Effector memory CD8-positive, alpha-beta T cell (primary cell): Measurements from ENCODE around the gene ACD.

Experiments
- ATAC-seq: fragments of 150-1000 bp; cut with Tn5 transposase; replicated peaks from 2 replicates; pipeline ENCODE4 v1.10.0; 2021; ENCODE audit warnings: mild to moderate bottlenecking, moderate library complexity
- DNase-seq, 3 experiments: peaks; one replicate each; pipeline ENCODE4 v3.0.0; 2021
- H3K27ac Mint-ChIP-seq, 2 donors: one replicate each; pipeline ENCODE4 v1.8.0; 2022; ENCODE audit warnings: mild to moderate bottlenecking in 2 of 2, mixed read lengths in 2 of 2, moderate library complexity in 2 of 2
- H3K27me3 Mint-ChIP-seq, 2 donors: one replicate each; pipeline ENCODE4 v1.8.0; 2022; ENCODE audit warnings: mixed read lengths in 2 of 2
- H3K36me3 Mint-ChIP-seq: one replicate; pipeline ENCODE4 v1.8.0; 2022; ENCODE audit warnings: mild to moderate bottlenecking, moderate library complexity, mixed read lengths; ENCODE audit not compliant: insufficient read depth
- H3K4me1 Mint-ChIP-seq, 2 donors: one replicate each; pipeline ENCODE4 v1.8.0; 2022; ENCODE audit warnings: low read depth in 2 of 2, mixed read lengths in 2 of 2
- H3K4me3 Mint-ChIP-seq, 2 donors: one replicate each; pipeline ENCODE4 v1.8.0; 2022; ENCODE audit warnings: mild to moderate bottlenecking in 2 of 2, mixed read lengths in 2 of 2, moderate library complexity in 2 of 2
- H3K9me3 Mint-ChIP-seq, 2 donors: one replicate each; pipeline ENCODE4 v1.8.0; 2022; ENCODE audit warnings: mixed read lengths in 2 of 2

Gene ACD

DNA sequence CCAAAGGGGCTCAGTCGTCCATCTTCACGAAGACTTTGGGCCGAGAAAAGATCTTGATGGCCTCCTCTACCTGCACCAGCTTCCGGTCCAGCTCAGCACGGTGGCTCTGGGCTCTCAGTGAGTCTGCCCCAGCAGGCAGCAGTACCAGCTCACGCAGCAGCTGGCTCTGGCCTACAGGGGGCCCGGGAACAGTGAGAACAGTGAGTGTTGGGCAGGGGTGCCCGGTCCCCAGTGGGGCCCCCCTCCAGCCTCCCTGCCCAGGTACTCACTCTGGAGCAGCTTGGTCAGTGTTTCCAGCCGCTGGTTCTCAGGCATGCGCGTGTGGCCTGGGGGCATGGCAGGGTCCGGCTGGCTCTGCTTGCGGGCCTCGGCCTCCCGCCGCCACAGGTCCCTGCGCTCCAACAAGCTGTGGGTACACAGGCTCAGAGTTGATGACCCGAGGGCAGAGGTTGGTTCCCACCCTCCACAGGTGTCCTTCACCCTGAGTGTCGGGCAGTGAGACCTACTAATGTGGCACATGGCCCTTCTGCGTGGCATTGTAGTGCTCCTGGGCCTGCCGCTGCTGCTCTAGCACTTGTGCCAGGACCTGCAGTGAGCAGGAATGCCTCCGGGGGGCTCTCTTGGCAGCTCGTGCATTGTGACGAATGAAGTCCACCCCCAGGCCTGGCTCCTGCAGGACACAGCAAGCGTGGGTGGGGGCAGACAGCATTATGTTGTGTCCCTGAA lies 3.3 kb upstream of the ACD start:
- H3K9me3 Mint-ChIP-seq = no peaks in the 10 kb centered on the region
- DNase-seq = no peak
- H3K36me3 Mint-ChIP-seq = peaks cover 29% of the 10 kb centered on the region
- H3K27me3 Mint-ChIP-seq = no peaks in the 10 kb centered on the region
- H3K4me1 Mint-ChIP-seq = peaks cover 22 to 28% of the 10 kb centered on the region in 2 donors
- ATAC-seq = no peak
- H3K4me3 Mint-ChIP-seq = no peak overlapping the region
- H3K27ac Mint-ChIP-seq = no peak overlapping the region

DNA sequence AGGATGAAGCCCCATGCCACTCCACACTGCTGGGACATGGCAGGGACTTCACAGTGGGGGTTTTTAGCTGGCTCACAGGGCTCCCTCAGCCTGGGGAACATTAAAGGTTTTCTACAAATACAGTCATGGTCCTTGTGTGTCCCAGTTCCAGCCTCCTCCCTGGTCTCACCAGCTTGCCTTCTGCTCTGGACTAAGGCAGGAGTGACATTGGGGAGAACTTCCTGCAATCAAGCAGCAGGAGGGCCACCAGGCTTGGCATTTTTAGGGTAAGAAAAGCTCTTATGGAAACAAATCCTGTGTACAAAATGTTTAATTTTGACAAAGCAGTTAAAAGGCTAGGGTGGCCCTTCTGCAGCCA lies 2.6 kb upstream of the ACD start:
- Mint-ChIP-seq H3K4me3 (no peak overlapping the region), H3K27ac (no peak overlapping the region), H3K9me3 (no peaks in the 10 kb centered on the region), H3K4me1 (peaks cover 22 to 24% of the 10 kb centered on the region in 2 donors), H3K36me3 (peaks cover 29% of the 10 kb centered on the region), H3K27me3 (no peaks in the 10 kb centered on the region)
- DNase-seq (no peak), ATAC-seq (no peak)

DNA sequence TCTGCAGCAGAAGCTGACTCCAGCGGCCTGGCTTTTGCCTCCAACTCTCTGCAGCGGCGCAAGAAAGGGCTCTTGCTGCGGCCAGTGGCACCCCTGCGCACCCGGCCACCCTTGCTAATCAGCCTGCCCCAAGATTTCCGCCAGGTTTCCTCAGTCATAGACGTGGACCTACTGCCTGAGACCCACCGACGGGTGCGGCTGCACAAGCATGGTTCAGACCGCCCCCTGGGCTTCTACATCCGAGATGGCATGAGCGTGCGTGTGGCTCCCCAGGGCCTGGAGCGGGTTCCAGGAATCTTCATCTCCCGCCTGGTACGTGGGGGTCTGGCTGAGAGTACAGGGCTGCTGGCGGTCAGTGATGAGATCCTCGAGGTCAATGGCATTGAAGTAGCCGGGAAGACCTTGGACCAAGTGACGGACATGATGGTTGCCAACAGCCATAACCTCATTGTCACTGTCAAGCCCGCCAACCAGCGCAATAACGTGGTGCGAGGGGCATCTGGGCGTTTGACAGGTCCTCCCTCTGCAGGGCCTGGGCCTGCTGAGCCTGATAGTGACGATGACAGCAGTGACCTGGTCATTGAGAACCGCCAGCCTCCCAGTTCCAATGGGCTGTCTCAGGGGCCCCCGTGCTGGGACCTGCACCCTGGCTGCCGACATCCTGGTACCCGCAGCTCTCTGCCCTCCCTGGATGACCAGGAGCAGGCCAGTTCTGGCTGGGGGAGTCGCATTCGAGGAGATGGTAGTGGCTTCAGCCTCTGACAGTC lies 2.0 kb upstream of the ACD start:
- Mint-ChIP-seq H3K4me1 (peaks cover 19 to 22% of the 10 kb centered on the region in 2 donors), H3K27ac (peak overlapping the region in 1 of 2 donors; percentile 96), H3K4me3 (peak overlapping the region; percentile 88 to 92), H3K27me3 (no peaks in the 10 kb centered on the region), H3K9me3 (no peaks in the 10 kb centered on the region), H3K36me3 (peaks cover 33% of the 10 kb centered on the region)
- ATAC-seq (no peak), DNase-seq (no peak)

DNA sequence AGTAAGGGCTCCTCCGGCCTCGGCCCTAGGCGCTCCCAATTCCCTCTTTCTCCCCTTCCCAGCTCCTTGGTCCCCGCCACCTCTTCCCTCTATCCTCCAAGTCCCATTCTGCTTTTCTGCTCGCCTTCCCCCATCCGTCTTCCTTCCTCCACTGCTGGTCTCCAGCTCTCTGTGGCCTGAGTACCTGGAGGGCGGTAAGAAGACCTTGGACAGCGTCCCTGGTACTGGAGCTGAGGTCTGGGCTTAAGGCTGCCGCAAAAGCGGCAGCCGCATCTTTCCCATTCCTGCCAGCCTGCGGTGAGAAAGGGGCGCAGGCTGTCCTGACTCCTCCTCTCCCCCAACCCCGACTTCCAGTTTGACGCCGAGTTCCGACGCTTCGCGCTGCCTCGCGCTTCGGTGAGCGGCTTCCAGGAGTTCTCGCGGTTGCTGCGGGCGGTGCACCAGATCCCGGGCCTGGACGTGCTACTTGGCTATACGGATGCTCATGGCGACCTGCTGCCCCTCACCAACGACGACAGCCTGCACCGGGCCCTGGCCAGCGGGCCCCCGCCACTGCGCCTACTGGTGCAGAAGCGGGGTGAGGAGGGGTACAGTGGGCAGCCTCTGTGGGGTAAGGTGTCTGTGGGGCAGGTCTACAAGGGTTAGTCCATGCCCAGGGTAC lies 1.2 kb upstream of the ACD start:
- H3K9me3 Mint-ChIP-seq = no peaks in the 10 kb centered on the region
- peaks cover 17 to 22% of the 10 kb centered on the region in 2 donors for H3K4me1 Mint-ChIP-seq
- peak overlapping the region; percentile 88 to 92 for H3K4me3 Mint-ChIP-seq
- H3K27me3 Mint-ChIP-seq = no peaks in the 10 kb centered on the region
- DNase-seq (no peak), ATAC-seq (no peak)
- peak overlapping the region; percentile 91 to 96 for H3K27ac Mint-ChIP-seq
- peaks cover 30% of the 10 kb centered on the region for H3K36me3 Mint-ChIP-seq

DNA sequence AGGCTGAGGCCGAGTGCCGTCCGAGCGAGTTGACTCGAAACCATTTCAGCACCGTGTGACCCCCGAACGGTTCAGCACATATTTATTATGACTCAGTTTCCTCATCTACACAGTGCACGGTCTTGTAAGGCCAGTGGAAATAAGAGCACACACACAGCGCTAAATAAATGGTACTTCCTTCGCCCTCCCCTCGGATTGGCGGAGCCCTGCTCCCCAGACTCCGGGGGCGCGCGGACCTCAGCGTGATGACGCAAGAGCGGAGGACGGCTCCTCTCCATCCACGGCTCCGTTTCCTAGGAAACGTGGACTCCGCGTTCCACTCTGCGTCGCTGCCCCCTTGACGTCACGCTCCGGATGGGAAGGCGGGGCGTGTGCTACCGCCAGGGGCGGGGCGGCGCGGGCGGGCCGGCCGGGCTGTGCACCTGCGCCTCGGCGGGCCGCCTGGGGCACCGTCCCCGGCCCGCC lies 536 bp upstream of the ACD start, which contains the start of gene PARD6A:
PARD6A (plus strand) TSS at position 397 of the 465 bp plus-strand sequence. CDS start 79 bp downstream, outside the sequence.
- Mint-ChIP-seq H3K27ac (peak within 1 kb of the TSS; percentile 91 to 96), H3K9me3 (no peaks in the 10 kb centered on the region), H3K27me3 (no peaks in the 10 kb centered on the region), H3K36me3 (peaks cover 37% of the 10 kb centered on the region), H3K4me1 (peaks cover 17 to 22% of the 10 kb centered on the region in 2 donors), H3K4me3 (peak within 1 kb of the TSS; percentile 88 to 92)
- DNase-seq (peak; percentile 92 to 94 (median 94)), ATAC-seq (peak; percentile 84)

DNA sequence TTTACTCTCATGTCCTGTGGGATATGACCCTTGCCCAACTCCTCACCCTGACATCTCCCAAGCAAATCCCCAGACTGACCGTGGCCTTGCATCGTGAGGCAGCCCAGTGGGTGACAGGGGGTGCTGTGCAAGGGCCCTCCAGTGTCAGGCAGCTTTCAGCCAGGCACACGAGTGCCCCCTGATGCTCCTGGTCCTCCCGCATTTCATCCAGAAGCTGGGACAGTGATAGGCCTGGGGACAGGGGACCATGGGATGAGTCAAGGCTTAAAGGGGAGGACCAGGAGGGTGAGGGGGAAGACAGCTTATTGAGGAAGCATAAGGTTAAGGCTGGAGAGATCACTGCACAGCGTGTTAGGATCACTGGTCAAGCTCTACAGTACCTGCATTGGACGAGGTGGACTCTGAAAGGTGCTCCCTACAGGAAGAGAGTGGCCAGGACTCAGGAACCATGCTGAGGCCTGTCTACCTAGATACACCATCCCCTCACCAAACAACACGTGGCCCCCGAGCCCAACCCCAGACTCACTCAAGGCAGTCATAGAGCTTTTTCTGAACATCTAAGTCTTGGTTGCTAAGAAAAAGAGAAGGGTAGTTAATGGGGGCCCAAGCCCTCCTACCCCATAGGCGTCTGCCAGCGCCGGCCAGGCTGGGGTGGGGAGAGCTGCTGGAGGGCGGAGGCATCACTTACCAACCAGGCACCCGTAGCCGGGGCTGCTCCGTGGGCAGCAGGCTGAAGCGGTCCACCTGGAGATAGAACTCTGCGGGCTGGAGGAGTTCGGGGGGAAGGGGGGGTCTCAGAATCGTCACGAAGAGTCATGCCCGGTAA lies 998 bp downstream of the ACD start:
- no peak for DNase-seq
- Mint-ChIP-seq H3K9me3 (no peaks in the 10 kb centered on the region), H3K4me1 (peaks cover 17 to 22% of the 10 kb centered on the region in 2 donors), H3K27ac (peak overlapping the region; percentile 91 to 96), H3K4me3 (peak overlapping the region; percentile 88 to 92), H3K36me3 (peaks cover 38% of the 10 kb centered on the region), H3K27me3 (no peaks in the 10 kb centered on the region)
- ATAC-seq = no peak

DNA sequence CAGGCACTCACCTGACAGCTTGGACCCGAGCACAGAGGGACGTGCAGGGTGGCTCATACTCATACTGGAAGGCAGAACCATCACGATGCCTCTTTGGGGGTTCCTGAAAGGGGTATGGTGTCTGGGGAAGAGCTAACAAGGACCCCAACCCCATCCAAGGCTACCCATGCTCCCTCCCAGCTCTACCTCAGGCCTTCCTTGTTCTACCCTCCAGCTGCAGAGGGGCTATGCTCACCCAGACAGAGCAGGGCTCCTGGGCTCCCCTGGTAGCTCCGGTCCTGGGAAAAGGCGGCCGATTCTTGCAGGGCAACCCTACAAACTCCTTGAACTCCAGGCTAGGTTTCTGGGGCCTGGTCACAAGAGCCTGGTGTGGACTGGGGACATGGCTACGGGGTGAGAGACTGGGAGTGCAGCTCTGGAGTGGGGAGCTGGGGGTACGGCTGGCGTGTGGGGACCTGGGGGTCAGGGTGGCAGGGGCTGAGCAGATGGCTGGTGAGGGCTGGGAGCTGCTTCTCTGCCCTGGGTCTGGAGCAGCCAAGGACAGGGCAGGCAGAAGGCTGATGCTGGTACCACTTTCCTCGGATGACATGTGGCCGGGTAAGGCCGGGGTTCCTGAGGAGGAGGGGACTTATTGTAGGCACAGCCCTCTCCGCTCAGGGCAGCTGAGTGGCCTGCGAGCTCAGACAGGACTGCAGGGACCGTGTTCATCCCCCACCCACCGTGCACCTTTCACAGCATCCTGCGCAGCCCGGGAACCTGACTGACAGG lies 2.1 kb downstream of the ACD start:
- DNase-seq (no peak), ATAC-seq (no peak)
- H3K9me3 Mint-ChIP-seq = no peaks in the 10 kb centered on the region
- peak overlapping the region in 1 of 2 donors; percentile 96 for H3K27ac Mint-ChIP-seq
- H3K27me3 Mint-ChIP-seq = no peaks in the 10 kb centered on the region
- peaks cover 41% of the 10 kb centered on the region for H3K36me3 Mint-ChIP-seq
- peak overlapping the region; percentile 88 to 92 for H3K4me3 Mint-ChIP-seq
- H3K4me1 Mint-ChIP-seq = peaks cover 17 to 22% of the 10 kb centered on the region in 2 donors

DNA sequence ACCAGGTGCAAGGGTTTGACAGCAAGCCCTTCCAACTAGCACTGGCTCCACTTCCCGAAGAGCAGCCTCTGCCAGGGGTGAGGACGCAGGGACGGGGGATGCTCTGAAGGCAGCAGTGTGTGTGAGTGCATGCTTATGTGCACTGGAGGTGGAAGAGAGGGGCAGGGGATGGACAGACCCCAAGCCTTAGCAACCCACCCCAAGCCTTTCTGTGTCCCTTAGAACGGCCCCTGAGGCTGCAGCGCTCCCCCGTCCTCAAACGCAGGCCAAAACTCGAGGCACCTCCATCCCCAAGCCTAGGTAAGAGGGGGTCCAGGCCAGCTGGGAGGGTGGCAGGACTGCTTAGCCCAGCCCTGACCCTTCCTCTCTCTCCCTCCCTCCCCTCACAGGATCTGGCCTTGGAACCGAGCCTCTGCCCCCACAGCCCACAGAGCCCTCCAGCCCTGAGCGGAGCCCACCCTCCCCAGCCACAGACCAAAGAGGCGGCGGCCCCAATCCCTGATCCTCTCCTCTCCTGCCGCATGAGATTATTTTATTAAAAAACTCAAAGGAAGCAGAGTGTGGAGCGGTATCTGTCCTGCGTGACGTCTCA lies 2.9 kb downstream of the ACD start:
- H3K27ac Mint-ChIP-seq = peak overlapping the region in 1 of 2 donors; percentile 96
- peaks cover 17 to 22% of the 10 kb centered on the region in 2 donors for H3K4me1 Mint-ChIP-seq
- no peaks in the 10 kb centered on the region for H3K27me3 Mint-ChIP-seq
- no peaks in the 10 kb centered on the region for H3K9me3 Mint-ChIP-seq
- DNase-seq = no peak
- peaks cover 44% of the 10 kb centered on the region for H3K36me3 Mint-ChIP-seq
- H3K4me3 Mint-ChIP-seq = no peak overlapping the region
- no peak for ATAC-seq

DNA sequence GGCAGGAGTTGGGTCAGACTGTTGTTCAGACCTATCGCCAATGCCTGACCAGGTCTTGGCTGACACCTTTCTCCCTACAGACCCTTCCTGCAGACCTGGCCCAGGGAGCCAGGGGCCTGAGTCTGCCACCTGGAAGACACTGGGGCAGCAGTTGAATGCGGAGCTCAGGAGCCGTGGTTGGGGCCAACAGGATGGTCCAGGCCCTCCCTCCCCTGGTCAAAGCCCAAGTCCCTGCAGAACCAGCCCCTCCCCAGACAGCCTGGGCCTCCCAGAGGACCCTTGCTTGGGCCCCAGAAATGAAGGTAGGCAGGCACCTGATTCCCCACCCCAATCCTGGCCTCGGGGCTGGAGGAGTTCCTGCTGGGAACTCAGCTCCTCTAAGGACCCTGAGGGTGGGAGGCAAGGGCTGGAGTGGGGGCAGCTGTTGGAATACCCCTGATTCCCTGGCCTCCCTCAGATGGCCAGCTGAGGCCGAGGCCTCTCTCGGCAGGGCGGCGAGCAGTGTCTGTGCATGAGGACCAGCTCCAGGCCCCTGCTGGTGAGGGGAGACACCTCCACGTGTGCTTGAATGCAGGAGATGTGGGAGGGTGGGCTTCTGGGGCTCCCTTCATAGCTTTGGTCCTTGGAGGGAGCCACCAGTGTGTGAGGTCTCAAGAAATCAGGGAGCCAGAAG lies 3.6 kb downstream of the ACD start:
- H3K36me3 Mint-ChIP-seq = peaks cover 50% of the 10 kb centered on the region
- DNase-seq (no peak), ATAC-seq (no peak)
- no peak overlapping the region for H3K4me3 Mint-ChIP-seq
- peak overlapping the region in 1 of 2 donors; percentile 25 for H3K27ac Mint-ChIP-seq
- no peaks in the 10 kb centered on the region for H3K27me3 Mint-ChIP-seq
- peaks cover 18 to 21% of the 10 kb centered on the region in 2 donors for H3K4me1 Mint-ChIP-seq
- H3K9me3 Mint-ChIP-seq = no peaks in the 10 kb centered on the region

DNA sequence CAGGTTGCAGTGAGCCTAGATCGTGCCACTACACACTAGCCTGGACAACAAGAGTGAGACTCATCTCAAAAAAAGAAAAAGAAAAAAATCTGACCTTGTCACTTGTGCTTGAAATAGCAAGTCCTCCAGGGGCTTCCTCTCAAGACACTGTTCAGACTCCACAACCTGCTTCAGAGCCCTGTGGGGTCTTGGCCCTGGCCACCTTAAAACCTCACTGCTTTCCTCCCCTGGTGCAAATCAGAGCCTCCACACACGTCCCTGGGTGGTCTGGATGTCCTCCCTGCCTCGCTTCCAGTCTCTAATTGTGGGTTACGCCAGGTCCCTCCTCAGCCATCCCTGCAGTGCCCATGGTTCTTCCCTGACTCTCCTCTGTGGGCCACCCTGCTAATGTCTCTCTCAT lies 4.7 kb downstream of the ACD start:
- H3K27ac Mint-ChIP-seq = peak overlapping the region in 1 of 2 donors; percentile 25
- H3K4me1 Mint-ChIP-seq = peaks cover 12 to 15% of the 10 kb centered on the region in 2 donors
- ATAC-seq (no peak), DNase-seq (no peak)
- H3K27me3 Mint-ChIP-seq = no peaks in the 10 kb centered on the region
- no peaks in the 10 kb centered on the region for H3K9me3 Mint-ChIP-seq
- H3K4me3 Mint-ChIP-seq = no peak overlapping the region
- peaks cover 41% of the 10 kb centered on the region for H3K36me3 Mint-ChIP-seq

DNA sequence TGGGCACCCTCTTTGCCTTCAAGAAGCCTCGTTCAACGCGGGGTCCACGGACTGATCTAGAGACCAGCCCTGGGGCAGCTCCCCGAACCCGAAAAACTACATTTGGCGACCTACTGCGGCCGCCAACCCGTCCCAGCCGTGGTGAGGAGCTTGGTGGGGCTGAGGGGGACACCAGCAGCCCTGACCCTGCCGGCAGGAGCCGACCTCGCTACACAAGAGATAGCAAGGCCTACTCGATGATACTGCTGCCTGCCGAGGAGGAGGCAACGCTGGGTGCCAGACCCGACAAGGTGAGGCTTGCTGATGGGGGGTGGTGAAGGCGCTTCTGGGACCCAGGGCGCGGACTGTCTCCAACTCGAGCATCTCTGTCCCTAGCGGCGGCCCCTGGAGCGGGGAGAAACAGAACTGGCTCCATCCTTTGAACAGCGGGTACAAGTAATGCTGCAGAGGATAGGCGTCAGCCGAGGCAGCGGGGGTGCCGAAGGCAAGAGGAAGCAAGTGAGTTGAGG lies 5.6 kb downstream of the ACD start:
- H3K27me3 Mint-ChIP-seq = no peaks in the 10 kb centered on the region
- no peak for DNase-seq
- peak overlapping the region in 1 of 2 donors; percentile 12 for H3K27ac Mint-ChIP-seq
- no peak for ATAC-seq
- H3K36me3 Mint-ChIP-seq = peaks cover 44% of the 10 kb centered on the region
- no peak overlapping the region for H3K4me3 Mint-ChIP-seq
- no peaks in the 10 kb centered on the region for H3K9me3 Mint-ChIP-seq
- peaks cover 11 to 12% of the 10 kb centered on the region in 2 donors for H3K4me1 Mint-ChIP-seq
